GM18498 (cell line): ENCODE results near the gene TRPM3.

Experiments
- ATAC-seq: cut with Tn5 transposase; IDR thresholded peaks from one replicate; pipeline ENCODE4 v1.9.1; 2021; ENCODE audit warnings: mild to moderate bottlenecking, moderate library complexity; ENCODE audit not compliant: unreplicated experiment

TRPM3 gene

GRCh38 chr9:70830618-70831017, 290.8 kb downstream of the TRPM3 start:
- no peak for ATAC-seq

- no peak for ATAC-seq
These were observed 291.7 kb downstream of the TRPM3 start for GRCh38 chr9:70829591-70830265.

- no peak for ATAC-seq
These were observed 294.9 kb downstream of the TRPM3 start for GRCh38 chr9:70826562-70826961.

GRCh38 chr9:70823284-70823683, 298.1 kb downstream of the TRPM3 start:
- no peak for ATAC-seq

GRCh38 chr9:70817311-70817710, 304.1 kb downstream of the TRPM3 start:
- no peak for ATAC-seq

- ATAC-seq: no peak
These were observed 304.5 kb downstream of the TRPM3 start for GRCh38 chr9:70816891-70817290.

- no peak for ATAC-seq
These were observed 305.1 kb downstream of the TRPM3 start for GRCh38 chr9:70816316-70816715.

GRCh38 chr9:70814597-70814996, 306.8 kb downstream of the TRPM3 start:
- ATAC-seq: no peak

GRCh38 chr9:70813141-70813540, 308.3 kb downstream of the TRPM3 start:
- ATAC-seq: no peak

- ATAC-seq: no peak
These were observed 309.8 kb downstream of the TRPM3 start for GRCh38 chr9:70811638-70812037.

- no peak for ATAC-seq
These were observed 314.5 kb downstream of the TRPM3 start for GRCh38 chr9:70806875-70807274.

GRCh38 chr9:70805949-70806348, 315.5 kb downstream of the TRPM3 start:
- no peak for ATAC-seq

- ATAC-seq: no peak
These were observed 318.5 kb downstream of the TRPM3 start for GRCh38 chr9:70802758-70803436.

GRCh38 chr9:70802206-70802605, 319.2 kb downstream of the TRPM3 start:
- ATAC-seq: no peak

- no peak for ATAC-seq
These were observed 320.1 kb downstream of the TRPM3 start for GRCh38 chr9:70801181-70801829.

GRCh38 chr9:70798018-70798417, 323.4 kb downstream of the TRPM3 start:
- ATAC-seq: no peak

- ATAC-seq: no peak
These were observed 325.6 kb downstream of the TRPM3 start for GRCh38 chr9:70795841-70796240.

GRCh38 chr9:70792796-70793195, 328.6 kb downstream of the TRPM3 start:
- ATAC-seq: no peak

GRCh38 chr9:70791936-70792335, 329.5 kb downstream of the TRPM3 start:
- no peak for ATAC-seq

- ATAC-seq: no peak
These were observed 332.3 kb downstream of the TRPM3 start for GRCh38 chr9:70789086-70789485.

- no peak for ATAC-seq
These were observed 337.0 kb downstream of the TRPM3 start for GRCh38 chr9:70784456-70784855.

- no peak for ATAC-seq
These were observed 342.9 kb downstream of the TRPM3 start for GRCh38 chr9:70778568-70778967.
